Suppressor macrophage treated with lipopolysaccharide for 4 hours (primary cell): ENCODE measurements around the gene IGIP.

ENCODE experiments used
- DNase-seq: peaks from one replicate; pipeline ENCODE4 v3.0.0-alpha.2; 2020

Gene IGIP

DNA sequence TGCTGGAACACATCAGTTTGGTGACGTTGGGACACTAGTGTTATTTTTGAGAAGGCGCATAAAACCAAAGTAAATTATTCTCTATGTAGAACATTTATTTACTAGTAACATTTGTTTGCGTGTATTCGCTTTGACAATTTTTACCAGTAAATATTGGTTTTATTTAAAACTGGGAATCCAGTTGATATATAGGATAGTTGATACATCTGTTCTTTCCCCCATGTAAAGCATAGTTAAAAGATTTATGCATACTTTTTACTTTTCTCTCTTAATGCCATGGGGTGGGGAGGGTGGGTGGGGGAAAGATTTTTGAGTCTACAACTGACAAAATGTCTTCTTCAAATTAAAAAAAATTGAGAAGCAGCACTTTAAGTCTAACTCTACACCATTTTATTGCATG lies at the start of gene IGIP:
IGIP (plus strand) TSS at position 301 of the 400 bp plus-strand sequence. CDS start 2,540 bp downstream, outside the sequence.
- DNase-seq: no peak

DNA sequence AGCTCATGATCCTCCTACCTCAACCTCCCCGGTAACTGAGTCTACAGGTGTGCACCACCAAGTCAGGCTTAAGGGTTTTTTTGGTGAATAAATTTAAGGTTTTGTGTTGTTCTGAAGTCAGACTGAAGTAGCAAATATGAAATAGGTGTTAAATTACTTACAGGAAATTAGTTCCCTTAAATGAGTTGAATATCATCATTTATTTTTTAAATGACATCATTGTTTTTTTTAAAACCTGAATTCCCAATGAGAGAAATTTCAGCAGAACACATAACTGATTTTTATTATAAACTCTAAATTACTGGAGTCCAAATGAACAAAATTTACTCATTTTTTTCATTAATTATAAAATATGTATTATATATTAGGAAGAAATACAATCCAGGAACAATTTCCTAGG lies 49.6 kb upstream of the IGIP start:
- DNase-seq: no peak

DNA sequence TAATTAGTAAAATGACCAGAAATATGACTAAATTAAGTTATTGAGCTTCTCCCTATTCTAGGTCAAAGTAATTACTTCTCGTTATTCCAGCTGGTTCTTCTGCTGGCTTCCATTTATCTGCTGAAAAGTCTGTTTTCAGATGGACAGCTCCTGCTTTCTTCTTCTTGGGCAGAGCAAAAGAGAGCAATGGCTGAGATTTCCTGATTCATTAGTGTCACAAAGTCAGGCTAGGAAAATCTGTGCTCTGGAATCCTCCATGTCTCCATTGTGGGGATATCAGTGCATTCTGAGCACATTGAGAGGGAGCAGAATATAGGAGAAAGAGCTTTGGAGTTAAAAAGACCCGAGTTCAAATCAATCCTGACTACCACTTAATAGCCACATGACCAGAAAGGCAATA lies 48.9 kb upstream of the IGIP start:
- DNase-seq: no peak

DNA sequence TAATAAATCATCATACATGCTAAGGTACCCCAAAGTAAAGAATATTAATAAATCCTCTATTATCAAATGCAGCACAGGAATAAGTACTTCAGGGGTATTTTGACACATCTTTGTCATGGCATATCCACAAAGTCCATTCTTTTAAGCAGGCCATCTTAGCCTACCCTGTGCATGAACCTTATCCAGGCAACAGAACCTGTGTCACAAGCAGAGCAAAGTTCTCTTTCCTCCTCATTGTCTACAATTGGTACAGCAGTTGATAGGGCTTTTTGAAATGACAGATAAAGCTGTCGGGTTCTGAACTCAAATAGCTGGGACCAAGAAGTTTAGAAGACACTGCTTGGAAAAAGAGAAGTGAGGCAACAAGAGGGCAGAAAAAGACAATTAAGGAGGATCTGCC lies 42.6 kb upstream of the IGIP start:
- DNase-seq: no peak

DNA sequence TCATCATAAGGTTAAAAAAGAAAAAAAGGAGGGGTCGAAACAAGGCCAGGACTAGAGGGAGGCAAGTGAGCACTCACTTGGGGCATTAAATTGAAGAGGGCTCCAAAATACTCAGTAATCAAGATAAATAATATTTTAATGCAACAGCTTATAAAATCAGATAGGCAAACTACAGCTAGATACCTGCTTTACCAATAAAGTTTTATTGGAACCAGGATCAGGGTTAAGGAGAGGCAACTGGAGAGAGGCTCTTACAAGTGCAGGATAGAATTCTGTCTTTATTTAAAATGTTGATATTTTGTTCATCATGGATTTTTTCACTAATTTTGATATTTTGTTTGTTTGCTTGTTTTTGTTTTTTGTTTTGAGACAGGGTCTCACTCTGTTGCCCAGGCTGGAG lies 42.1 kb upstream of the IGIP start:
- no peak for DNase-seq

DNA sequence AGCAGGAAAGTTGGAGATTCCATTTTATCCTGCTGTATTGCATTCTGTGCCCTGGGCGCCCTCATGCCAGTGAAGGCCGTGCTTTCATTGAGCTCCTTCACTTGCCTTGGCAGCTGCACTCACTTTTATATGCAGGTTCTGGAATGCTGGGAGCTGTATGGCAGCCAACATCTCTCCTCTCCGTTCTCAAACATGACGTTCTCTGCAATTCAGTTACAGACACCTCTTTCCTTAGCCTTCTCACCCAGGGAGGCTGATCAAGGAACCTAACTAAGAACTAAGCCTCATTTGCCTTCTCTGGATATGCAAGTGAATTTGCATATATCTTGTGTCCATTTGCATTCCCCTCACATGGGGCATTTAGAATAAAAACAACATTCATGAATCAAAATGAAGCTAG lies 41.2 kb upstream of the IGIP start:
- no peak for DNase-seq

DNA sequence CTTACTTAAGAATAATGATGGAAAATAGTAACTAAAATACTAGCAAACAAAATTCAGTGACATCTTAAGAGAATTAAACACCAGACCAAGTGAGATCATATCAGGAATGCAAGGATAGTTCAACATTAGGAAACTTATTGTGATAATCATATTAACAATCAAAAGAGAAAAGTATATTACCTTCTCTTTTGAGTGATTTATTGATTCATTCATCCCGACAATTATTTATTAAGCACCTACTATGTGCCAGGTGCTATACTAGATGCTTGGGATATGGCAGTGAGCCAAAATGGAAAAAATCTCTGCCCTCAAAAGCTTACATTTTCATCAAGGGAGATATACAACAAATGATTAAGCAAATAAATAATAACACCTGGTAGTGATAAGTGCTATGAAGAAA lies 35.5 kb upstream of the IGIP start:
- no peak for DNase-seq

DNA sequence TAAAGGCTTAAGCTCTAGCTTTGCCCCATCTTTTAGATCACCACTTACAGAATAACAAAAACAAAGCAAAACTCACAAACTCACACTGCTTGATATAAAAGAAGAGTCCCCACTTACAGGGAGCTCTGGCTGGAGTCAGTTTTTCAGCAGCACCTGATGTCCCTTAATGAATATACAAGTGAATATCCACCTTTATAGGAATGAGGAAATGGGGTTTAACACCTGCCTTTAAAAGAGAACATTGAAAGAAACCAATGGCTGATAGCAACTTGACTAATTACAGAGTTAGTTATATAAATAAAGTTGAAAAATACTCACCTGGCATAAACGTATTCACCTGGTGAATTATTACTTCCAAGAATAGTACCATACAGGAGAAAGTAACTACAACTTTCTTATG lies 32.6 kb upstream of the IGIP start:
- no peak for DNase-seq

DNA sequence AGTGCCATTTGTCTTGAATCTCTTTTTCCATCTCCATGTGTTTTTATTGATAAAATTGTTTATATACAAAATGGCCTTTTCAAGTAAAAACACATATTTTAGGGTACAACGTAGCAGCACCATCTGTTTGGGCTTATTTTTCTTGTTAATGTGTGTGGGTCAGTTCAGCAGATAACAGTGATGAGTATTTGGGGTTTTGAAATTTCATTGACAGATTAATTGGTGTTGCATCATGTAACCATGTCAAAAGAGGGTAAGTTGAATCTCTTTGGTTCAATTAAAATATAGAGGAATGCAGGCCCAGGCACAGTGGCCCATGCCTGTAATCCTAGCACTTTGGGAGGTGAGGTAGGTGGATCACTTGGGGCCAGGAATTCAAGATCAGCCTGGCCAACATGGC lies 31.9 kb upstream of the IGIP start:
- no peak for DNase-seq

DNA sequence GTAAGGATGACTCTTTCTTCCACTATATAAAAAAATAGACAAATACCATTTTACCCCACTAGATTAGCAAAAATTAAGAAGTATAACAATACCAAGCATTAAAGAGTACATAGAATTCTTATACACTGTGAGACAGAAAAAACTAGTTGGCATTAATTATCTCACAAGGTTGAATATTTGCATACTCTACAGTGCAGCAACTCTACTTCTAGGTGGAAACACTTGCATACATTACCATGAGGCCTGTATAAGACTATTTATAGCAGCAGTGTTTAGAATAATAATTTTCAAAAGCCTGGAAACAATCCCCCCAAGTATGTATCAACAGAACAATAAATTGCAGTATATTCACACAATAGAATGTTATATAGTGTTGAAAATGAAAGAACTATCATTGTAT lies 30.8 kb upstream of the IGIP start:
- DNase-seq: no peak

DNA sequence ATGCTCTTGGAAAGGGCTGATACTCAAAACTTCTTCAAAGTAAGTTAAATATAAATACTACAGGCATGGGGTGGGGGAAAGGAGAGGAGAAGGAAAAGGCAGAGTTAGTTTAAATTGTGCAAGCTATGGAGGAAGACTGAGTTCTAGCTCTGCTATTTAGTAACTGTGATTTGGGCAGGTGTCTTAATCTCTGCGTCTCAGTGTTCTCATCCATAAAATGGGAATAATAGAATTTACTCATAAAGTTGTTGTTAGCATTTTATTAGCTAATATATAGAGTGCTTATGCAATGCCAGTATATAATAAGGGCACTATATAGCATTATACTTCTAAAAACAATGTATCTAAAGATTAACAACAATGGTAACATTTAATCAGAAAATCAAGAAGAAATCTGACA lies 24.6 kb upstream of the IGIP start:
- no peak for DNase-seq

DNA sequence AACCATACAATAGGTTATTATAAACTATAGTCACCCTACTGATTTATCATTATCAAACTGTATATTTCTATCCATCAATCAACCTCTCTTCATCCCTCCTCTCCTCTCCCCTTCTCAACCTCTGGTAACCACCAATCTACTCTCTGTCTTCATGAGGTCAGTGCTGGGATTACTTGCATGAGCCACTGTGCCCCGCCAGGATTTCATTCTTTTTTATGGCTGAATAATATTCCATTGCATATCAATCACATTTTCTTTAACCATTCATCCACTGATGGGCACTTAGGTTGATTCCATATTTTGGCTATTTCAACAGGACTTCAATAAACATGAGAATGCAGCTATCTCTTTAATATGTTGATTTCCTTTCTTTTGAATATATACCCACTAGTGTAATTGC lies 22.6 kb upstream of the IGIP start:
- DNase-seq: no peak

DNA sequence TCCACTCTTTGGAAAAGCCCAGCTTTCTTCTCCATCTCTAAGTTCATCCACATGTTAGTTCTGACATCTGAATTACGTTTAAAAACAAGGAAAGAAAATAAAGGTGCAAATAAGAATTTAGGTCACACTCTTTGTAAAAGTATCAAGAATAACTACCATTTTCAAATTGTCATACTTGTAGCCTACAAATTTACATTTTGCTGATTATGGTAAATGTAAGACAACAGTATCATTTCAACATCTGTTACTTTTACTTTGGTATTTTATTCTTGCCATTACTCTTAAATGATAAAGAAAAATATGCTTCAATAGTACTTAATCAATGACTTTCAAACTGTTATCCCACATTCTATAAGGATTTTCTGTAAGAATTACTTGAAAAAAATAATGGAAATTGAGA lies 21.6 kb upstream of the IGIP start:
- no peak for DNase-seq

DNA sequence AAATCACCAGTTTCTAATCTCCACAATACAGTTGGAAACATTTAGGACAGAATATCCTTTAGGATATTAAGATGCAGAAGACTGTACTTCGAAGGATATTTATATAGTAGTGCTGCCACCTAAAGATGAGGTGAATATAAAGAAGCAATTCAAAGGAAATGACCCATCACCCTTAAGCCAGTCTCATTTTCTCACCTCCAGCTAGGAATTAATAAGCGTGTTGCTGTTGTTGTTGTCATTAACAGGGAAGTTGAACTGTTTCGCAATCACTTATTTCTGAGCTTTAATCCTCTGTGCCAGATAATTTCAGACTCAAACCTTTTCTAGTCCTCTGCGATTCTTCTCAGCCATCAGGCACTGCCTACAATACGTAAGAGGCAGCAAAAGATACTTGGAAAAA lies 19.6 kb upstream of the IGIP start:
- DNase-seq: peak; percentile 50

DNA sequence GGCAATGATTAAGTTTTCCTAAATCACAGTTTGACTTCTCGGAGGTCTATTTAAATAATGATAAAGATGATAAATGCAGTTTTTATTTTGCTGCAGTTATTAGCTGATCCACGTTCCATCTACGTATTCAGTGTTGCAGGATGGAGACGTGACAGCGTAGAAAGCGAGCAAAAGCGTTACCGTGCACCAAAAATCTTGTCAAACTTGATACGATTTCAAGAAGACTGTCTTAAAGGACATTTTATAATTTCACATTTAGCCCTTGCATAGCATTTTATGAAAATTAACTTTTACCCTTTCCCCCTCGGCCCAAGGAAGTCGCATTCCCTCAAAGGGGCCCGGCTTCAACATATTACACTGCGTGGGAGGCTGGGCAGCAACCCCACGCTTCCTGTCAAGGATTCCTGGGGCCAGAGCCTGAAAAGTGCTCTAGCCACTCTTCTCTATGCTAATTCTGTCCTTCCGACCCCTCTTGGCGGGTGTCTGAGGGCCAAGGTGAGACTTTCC lies 18.9 kb upstream of the IGIP start:
- DNase-seq: no peak

DNA sequence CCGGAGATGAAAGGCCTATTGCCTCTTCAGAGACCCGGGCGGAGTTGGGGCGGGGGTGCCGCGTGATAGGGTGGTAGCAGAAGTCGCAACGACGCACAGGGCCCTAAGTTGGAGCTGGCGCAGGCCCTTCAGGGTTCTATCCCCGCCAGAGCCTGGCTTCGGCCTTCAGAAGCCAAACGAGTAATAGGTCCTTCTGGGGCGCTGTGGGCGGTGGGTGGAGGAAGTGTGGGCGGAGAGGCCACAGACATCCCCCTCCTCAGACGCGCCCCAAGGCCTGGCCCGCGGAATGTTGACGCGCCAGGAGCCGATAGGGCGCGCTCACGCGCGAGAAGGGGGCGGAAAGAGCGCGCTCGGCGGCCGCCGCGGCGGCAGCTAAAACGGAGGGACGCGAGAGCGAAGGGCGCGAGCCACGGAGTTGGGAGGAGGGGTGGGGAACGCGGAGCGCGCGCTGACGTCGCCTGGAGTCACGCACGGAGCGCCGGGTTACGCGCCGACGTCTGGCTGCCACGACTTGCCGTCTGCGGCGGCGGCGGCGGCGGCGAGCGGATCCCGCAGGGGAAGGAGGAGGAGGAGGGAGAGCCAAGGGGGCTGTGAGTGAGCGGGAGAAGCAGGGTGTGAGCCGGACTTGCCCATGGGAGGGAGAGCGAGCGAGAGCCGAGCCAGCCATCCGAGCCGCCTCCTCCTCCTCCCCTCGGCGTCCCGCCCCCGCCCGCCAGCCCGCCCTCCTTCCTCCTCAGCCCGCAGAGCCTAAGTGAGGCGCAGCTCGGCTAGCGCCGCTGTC lies 18.2 kb upstream of the IGIP start:
- DNase-seq: peak; percentile 93

DNA sequence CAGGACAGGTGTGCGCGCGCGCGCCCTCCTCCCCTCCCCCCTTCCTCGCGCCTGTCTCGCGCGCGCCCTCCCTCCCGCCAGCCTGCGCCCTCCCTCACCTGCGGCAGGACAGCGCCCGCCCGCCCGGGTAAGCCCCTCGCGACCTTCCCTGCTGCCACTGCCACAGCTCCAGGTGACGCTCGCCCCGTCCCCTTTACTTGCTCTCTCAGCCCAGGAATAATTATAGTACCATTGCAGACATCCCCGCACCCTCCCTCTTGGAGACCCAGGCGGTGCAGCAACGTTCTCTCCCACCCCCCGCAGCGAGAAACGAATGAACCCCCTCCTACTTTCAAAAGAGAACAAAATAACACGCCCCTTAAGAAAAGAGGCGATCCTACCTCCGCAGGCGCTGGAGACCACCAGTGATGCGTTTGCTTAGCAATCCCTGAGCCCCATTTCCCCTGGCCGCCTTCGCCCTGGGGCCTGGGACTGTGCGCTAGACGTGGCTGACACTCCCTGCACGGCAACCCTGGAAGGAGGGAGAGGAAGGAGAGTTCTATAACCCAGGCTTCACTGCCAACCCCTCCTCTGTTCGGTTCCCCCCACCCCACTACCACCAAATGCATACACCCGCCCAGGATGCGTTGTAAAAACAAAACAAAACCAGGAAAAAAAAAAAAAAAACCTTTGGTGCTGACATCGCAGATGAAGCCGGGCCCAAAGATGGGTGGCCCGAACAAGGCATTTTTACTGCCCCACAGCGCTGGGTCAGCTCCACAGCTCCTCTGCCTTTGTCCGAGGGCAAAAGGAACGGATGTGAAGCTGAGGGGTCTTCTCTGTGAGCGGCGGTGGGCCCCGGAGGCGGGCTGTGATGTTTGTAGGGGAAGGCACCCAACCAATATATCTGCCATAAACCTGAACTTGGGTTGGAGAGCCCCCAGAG lies 17.4 kb upstream of the IGIP start:
- DNase-seq: peak; percentile 11

DNA sequence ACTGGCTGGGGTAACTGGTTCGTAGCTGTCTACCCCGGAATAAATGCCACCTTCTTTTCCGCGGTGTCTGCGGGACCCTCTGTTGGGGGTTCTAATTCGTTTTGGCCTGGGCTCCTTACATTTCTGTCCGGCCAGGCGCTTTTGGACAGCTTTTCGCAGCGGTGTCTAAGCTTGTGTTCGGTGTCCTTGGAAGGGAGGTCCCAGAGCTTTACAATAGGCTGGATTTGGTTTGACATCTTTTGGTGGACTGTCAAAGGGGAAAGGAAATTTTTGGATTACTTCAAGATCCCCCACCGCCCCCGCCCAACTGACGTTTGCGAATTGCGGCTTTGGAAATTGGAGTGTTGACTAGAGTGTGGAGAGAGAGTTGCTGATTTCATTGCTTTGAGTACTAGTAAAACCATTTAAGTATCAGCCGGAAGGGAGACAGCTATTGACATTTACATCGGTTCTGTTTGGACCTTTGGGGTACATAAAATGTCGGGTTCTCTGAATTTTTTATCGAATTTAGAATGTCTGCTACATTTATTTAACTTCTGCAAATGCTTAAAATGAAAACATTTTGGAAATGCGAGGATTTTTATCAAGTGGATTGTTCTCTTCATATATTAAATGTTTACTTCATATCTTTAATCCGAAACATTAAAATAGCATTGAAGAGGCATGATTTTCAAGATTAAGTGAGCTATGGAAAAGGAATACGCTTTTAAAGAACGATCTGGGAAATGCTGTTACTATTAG lies 16.5 kb upstream of the IGIP start:
- no peak for DNase-seq

DNA sequence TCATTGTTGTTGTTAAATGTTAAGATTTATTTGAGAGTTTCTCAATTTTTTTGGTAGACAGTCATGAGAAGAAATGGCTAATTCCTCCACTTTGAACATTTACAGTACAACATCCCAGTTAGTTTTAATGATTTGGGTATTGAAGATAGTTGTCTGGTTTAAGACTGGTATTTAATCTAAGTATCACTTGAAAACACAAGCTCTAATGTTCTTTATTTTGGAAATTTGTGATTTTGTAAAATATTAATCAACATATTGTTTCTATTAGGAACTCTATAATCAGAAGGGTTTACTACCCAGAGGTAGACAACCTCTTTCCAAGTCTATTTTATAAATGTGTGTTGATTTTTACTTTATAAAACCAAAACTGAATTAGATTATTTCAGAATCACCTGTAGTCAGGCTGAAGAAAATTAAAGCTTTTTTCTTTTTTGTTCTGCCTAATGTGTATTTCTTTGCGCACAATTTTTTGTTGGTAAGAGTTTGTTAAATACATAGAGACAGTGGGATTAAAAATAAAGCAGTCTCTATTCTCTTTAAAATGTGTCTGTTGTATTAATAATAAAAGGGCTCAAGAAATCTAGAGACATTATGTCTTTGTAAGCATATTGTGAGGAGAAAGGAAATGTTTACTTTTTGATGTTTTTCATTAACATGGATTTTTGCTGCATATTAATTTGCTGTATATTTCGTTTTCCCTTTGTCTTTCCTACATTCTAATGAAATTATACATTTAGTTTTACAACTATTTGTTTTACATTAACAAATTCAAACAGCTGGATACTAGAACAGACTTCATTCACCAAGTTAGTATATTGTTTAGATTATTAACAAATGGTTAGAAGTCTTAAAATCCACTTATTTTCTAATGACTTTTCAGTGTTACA lies 15.7 kb upstream of the IGIP start:
- DNase-seq: no peak

DNA sequence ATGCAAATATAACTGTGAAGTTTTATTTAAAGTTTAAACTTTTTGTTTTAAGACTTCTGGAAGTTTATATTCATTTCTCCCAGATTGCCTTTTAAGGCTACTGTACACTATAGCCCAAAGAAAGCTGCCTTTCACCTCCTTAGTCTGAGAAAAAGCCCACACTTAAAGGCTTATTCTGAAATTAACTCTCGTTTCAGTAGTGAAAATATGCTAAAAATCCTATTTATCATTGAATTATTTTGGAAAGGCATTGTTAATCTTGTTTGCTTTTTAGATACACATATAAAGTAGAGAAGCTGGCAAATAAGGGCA lies 15.1 kb upstream of the IGIP start:
- DNase-seq: no peak

DNA sequence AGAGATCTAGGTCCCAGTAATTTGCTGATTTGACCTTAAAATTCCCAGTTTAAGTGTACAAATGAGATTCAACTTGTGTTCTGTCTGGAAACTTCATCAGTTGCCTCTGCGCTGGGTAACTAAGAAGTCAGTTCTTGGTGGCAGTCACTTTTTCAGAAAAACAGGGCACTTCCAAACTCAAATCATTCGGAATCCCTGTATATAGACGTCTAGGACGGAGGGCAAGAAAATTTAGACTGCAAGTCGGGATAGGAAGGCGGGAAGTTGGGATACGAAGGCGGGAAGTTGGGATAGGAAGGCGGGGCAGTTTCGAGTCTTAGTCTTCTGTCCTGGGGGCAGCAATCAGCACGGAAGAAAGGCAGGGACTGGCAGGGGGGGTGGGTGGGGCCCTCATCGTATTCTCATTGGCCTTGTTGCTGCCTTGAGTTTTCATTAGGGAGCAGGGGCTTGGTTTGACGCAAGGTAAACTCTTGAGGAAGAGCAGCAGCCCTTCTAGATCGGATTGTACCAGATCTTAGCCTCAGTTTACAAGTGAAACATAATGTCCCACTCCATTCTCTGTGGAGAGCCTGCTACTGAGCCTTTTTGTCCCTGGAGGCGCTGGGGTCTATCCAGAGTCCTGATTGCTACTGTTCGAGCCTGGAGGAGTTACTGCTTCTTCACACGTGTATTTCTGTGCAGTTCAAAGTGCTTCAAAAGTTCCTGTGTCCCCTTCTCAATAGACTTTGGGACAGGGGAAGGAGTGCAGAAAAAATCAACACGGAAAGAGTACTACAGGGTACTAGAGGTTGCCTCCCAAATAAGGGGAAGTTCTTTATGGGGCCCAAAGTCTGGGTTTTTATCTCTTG lies 14.5 kb upstream of the IGIP start:
- DNase-seq: no peak
